Left lobe of liver (tissue), 2 donors: Measurements from ENCODE around the gene TSSK2. TPM values are rescaled to one million over a fixed set of nuclear protein-coding genes. Genes with fewer than 3 reads are reported as not detected.

Experiments used
- ATAC-seq: fragments of 200-7000 bp; cut with Tn5 transposase; one replicate; pipeline ENCODE4 v1.9.1; 2020; ENCODE audit warnings: mild to moderate bottlenecking, moderate library complexity
- DNase-seq: peaks from one replicate; pipeline ENCODE4 v3.0.0-alpha.2; 2020; ENCODE audit warnings: low spot score
- total RNA-seq: library from RNA; stranded (reverse); gene quantifications from one replicate; pipeline ENCODE4 v1.2.1, GENCODE V29; 2021
- donor health status: DM: no; HTN: no; CAD: no; lungs with moderate emphysema.
- donor health status: DM: no; HTN: yes; CAD: no.

TSSK2 gene
- total RNA-seq, 1 donor from 2014 or later: not detected

- DNase-seq (no peak), ATAC-seq (no peak)
These were observed 35.3 kb downstream of the TSSK2 start for GRCh38 chr22:19166421-19166820.

- no peak for ATAC-seq
- DNase-seq: no peak
These were observed 36.2 kb downstream of the TSSK2 start for GRCh38 chr22:19167106-19167869.

- DNase-seq (no peak), ATAC-seq (no peak)
These were observed 37.2 kb downstream of the TSSK2 start for GRCh38 chr22:19168088-19168890.

GRCh38 chr22:19169002-19169946 is 38.2 kb downstream of the TSSK2 start:
- ATAC-seq: no peak
- no peak for DNase-seq

- DNase-seq: no peak
These were observed 38.8 kb downstream of the TSSK2 start for GRCh38 chr22:19169947-19170318.

GRCh38 chr22:19172213-19173046 is 41.3 kb downstream of the TSSK2 start:
- no peak for DNase-seq
- no peak for ATAC-seq

More at GRCh38 chr22:19169947-19170318, 38.8 kb downstream of the TSSK2 start:
- ATAC-seq: no peak

- ATAC-seq: no peak
- DNase-seq: no peak
These were observed 42.2 kb downstream of the TSSK2 start for GRCh38 chr22:19173047-19174035.

GRCh38 chr22:19174106-19175025 is 43.3 kb downstream of the TSSK2 start:
- DNase-seq: peak; percentile 90

GRCh38 chr22:19175026-19175601 is 44.0 kb downstream of the TSSK2 start:
- no peak for ATAC-seq

More at GRCh38 chr22:19174106-19175025, 43.3 kb downstream of the TSSK2 start:
- peak; percentile 25 for ATAC-seq

GRCh38 chr22:19175602-19176174 is 44.6 kb downstream of the TSSK2 start:
- ATAC-seq: no peak
- peak; percentile 72 for DNase-seq

More at GRCh38 chr22:19175026-19175601, 44.0 kb downstream of the TSSK2 start:
- peak; percentile 62 for DNase-seq

- ATAC-seq (no peak), DNase-seq (no peak)
These were observed 45.1 kb downstream of the TSSK2 start for GRCh38 chr22:19176175-19176643.

GRCh38 chr22:19176732-19177131 is 45.6 kb downstream of the TSSK2 start:
- ATAC-seq (no peak), DNase-seq (no peak)

GRCh38 chr22:19177164-19178064 is 46.3 kb downstream of the TSSK2 start:
- DNase-seq: peak; percentile 74

GRCh38 chr22:19178065-19178656 is 47.1 kb downstream of the TSSK2 start:
- DNase-seq (no peak), ATAC-seq (peak; percentile 31)

More at GRCh38 chr22:19177164-19178064, 46.3 kb downstream of the TSSK2 start:
- ATAC-seq: peak; percentile 31
